HG03469 (cell line): ENCODE data around the gene LRRC26.

Source experiments
- ATAC-seq: cut with Tn5 transposase; IDR thresholded peaks from one replicate; pipeline ENCODE4 v1.9.1; 2021; ENCODE audit warnings: mild to moderate bottlenecking, moderate library complexity, moderate number of reproducible peaks; ENCODE audit not compliant: unreplicated experiment

Gene LRRC26

DNA sequence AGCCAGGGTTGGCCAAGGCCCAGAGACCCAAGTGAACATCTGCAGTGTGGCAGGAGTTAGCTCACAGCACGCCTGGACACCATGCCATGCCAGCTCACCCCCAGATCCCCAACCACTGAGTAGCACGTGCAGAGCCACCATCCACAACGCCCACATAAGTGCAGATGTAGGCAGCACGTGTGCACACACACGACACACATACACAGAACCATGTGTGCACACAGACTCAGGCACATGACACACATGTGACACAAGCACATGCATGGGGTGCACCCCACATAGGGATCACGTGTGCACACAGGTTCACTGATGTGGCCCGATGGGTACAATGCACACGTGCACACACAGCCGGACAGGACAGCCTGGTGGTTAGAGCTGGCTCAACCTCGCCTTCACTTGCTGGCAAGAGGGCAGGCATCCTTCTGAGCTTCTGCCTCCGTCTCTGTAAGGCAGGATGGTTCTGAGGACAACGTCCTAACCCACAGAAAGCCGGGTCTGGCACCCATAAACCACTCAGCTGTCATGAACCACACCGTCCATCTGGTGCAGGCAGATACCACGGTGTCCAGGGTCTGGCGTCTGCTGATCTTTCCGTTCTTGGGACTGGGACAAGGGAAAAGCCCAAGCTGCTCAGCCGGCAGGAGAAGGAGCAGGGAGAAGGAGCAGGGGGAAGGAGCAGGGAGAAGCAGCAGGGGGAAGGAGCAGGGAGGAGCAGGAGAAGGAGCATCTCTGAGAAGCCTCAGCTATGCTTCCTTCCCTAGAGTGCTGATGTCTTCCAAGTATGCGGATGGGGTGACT is 12.0 kb downstream of the LRRC26 start:
- no peak for ATAC-seq

GRCh38 chr9:137156567-137157375 is 13.1 kb downstream of the LRRC26 start:
- no peak for ATAC-seq

GRCh38 chr9:137152844-137153405 is 16.9 kb downstream of the LRRC26 start:
- no peak for ATAC-seq

DNA sequence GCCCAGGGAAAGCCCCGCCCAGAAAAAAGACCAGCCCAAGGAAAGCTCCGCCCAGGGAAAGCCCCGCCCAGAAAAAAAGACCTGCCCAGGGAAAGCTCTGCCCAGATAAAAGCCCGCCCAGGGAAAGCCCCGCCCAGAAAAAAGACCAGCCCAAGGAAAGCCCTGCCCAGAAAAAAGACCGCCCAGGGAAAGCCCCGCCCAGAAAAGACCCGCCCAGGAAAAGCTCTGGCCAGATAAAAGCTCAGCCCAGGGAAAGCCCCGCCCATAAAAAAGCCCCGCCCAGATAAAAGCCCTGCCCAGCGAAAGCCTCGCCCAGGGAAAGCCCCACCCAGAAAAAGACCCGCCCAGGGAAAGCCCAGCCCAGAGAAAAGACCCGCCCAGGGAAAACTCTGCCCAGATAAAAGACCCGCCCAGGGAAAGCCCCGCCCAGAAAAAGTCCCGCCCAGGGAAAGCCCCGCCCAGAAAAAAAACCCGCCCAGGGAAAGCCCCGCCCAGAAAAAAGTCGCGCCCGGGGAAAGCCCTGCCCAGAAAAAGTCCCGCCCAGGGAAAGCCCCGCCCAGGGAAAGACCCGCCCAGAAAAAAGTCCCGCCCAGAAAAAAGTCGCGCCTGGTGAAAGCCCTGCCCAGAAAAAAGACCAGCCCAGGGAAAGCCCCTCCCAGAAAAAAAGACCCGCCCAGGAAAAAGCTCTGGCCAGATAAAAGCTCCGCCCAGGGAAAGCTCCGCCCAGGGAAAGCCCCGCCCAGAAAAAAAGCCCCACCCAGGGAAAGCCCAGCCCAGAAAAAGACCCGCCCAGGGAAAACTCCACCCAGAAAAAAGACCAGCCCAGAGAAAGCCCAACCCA is 19.0 kb downstream of the LRRC26 start:
- ATAC-seq: no peak

DNA sequence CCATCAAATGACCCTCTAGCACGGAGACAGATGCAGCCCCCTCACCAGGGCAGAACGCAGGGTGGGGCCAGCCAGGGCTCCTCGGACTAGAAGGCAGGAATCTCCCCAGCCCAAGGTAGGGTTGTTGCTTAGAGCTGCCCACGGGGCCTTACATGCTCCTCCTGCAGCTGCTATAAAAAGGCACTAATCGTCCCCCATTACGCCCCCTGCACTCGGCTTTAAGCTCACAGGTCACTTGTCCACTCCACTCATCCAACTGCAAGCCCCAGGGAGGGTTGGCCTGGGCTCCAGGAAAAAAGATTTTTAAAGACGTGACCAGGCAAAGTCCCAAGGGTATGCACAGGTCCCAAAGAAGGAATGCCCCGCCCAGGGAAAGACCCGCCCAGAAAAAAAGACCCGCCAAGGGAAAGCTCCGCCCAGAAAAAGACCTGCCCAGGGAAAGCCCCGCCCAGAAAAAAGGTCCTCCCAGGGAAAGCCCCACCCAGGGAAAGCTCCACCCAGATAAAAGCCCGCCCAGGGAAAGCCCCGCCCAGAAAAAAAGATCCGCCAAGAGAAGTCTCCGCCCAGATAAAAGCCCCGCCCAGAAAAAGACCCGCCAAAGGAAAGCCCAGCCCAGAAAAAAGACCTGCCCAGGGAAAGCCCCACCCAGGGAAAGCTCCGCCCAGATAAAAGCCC is 19.8 kb downstream of the LRRC26 start:
- no peak for ATAC-seq

GRCh38 chr9:137149363-137149762 is 20.5 kb downstream of the LRRC26 start:
- no peak for ATAC-seq

DNA sequence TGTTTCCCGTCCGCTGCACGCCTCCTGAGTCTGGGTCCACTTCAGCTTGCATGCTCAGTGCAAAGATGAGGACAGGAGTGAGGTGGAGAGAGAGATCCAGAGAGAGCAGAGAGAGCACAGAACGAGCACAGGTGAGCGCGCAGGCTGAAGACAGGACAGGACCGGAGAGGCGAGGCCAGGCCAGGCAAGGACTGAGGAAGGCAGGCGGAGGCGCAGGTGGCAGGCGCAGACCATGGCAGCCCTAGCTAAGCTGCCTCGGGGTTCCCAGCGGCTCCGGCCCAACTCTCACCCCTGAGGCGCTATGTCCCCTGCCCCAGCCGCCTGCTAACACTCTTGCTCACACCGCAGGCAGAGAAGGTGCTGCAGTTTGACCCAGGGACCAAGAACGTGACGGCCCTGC is 21.2 kb downstream of the LRRC26 start:
- no peak for ATAC-seq

GRCh38 chr9:137148242-137148641 is 21.6 kb downstream of the LRRC26 start:
- ATAC-seq: no peak

DNA sequence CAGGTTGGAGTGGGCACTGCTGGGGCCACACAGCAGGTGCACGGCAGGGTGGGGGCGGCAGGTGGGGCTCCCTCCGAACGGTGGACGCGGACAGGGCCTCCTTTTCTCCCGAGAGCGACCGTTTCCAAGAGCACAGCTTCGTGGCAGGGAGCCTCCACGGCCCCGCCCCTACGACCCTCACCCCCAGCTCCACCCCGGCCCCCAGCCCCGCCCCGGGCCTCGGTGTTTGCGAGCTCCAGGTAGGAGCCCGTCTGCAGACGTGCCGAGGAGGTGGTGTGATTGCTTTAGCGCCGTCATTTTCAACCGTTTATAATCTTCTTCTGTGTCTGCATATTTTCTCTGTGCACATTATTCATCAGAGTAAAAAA is 22.1 kb downstream of the LRRC26 start:
- no peak for ATAC-seq

- ATAC-seq: no peak
Observed at GRCh38 chr9:137147091-137147792, 22.6 kb downstream of the LRRC26 start.

- ATAC-seq: no peak
Observed at GRCh38 chr9:137146527-137146918, 23.3 kb downstream of the LRRC26 start.

GRCh38 chr9:137145731-137146526 is 23.9 kb downstream of the LRRC26 start:
- no peak for ATAC-seq

- no peak for ATAC-seq
Observed at GRCh38 chr9:137143459-137143858, 26.4 kb downstream of the LRRC26 start.

GRCh38 chr9:137141976-137142936 is 27.6 kb downstream of the LRRC26 start:
- no peak for ATAC-seq

DNA sequence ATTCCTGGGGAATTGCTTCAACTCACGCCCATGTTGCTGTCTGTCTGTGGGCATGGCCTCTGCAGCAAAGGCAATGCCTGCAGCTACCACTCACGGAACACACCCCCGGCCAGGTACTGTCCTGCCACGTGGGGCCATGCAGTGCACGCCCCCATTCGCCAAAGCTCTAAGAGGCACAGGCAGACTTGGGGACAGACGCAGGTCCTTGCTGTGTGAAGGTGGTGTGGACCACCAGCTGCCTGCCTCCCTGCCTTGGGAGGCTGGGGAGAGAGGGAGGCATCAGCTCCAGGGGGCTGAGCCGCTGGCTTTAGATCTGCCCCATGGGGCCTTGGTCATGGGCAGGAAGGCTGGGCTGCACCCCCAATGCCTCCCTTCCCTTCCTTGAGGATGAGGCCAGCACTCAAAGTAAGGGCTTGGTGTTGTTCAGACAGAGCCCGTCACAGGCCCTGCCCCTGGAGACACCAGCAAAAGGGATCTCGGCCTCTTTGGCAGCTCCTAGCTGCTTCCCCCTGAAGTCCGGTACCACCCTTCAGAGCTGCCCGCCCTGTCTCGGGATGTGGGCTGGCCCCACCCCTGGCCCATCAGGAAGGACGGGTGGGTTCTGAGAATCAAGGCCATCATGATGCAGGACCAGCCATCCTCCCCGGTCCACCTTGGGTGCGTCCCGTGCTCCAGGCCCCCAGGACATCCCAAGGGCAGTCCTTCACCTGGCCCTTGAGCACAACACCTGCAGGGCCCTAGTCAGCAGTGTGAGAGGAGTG is 28.6 kb downstream of the LRRC26 start:
- no peak for ATAC-seq

DNA sequence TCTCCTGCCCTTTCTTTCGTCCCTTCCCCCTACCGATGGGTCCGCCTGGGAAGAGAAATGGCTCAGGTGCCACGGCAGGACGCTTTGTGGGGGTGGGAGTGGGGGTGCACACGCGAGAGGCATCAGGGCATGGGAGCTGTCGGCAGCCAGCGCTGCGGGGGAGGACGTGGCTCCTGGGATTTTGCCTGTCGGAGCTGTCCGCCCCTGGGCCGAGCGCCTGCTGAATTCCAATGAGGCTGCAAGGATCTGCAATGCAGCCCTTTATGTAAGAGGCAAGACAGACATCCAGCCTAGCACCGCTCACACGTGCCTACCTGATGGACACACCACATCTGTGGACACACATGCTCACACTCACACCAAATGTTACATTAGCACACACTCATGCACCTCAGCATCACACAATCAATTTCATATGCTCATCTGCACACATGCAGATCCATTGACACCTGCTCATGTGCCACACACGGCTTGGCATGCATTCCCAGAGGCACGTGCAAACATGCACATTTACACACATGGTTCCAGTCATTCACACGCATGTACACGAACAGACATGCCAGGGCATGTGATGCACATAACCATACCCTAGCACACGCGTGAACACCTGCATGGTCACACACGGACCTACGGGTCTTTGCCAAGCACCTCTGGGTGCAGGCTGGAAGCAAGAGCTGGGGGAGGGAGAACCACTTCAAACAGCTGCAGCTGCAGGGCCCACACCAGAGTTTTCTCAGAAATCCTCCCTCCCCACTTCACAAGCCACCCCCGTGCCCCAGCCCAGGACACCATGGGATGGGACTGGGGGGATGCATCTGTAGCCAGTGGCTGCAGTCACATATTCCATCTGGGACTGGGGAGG is 29.5 kb downstream of the LRRC26 start:
- no peak for ATAC-seq
